Measurements from ENCODE around the gene SLC7A5.
"Not testable (repeated sequence)": the region's sequence is repeated elsewhere in the genome, so short reads cannot be mapped to it uniquely, and the experiment has no call there.

Gene SLC7A5

GRCh38 chr16:87832741-87833502 lies 36.4 kb downstream of the SLC7A5 start:
- no peaks in the 10 kb centered on the region for H3K9me3 ChIP-seq (ENCODE audit: control insufficient read depth in 1 of 2, low read length in 2 of 2)
- no peak overlapping the region for H3K9ac ChIP-seq (ENCODE audit: low read depth in 1 of 2, low read length in 2 of 2)
- H3K27me3 ChIP-seq (ENCODE audit: control insufficient read depth in 1 of 2, insufficient read depth in 2 of 2, low read length in 2 of 2): no peaks in the 10 kb centered on the region
- H3K4me1 ChIP-seq (ENCODE audit: control insufficient read depth in 1 of 2, insufficient read depth in 2 of 2, low read length in 2 of 2): peaks cover 3 to 4% of the 10 kb centered on the region in 2 donors
- peaks cover 2 to 43% of the 10 kb centered on the region in 2 donors for H3K36me3 ChIP-seq (ENCODE audit: control insufficient read depth in 1 of 2, insufficient read depth in 2 of 2, low read length in 2 of 2)
- no peak overlapping the region for H3K27ac ChIP-seq (ENCODE audit: low read depth, low read length)
- no peak overlapping the region for H3K4me3 ChIP-seq (ENCODE audit: low read depth in 1 of 2, low read length in 2 of 2)

GRCh38 chr16:87832137-87832527 lies 37.2 kb downstream of the SLC7A5 start:
- Histone ChIP-seq H3K9ac (ENCODE audit: low read depth in 1 of 2, low read length in 2 of 2) (no peak overlapping the region), H3K4me1 (ENCODE audit: control insufficient read depth in 1 of 2, insufficient read depth in 2 of 2, low read length in 2 of 2) (no peaks in the 10 kb centered on the region), H3K27me3 (ENCODE audit: control insufficient read depth in 1 of 2, insufficient read depth in 2 of 2, low read length in 2 of 2) (no peaks in the 10 kb centered on the region), H3K9me3 (ENCODE audit: control insufficient read depth in 1 of 2, low read length in 2 of 2) (no peaks in the 10 kb centered on the region), H3K4me3 (ENCODE audit: low read depth in 1 of 2, low read length in 2 of 2) (no peak overlapping the region), H3K36me3 (ENCODE audit: control insufficient read depth in 1 of 2, insufficient read depth in 2 of 2, low read length in 2 of 2) (peaks cover 2 to 40% of the 10 kb centered on the region in 2 donors), H3K27ac (ENCODE audit: low read depth, low read length) (no peak overlapping the region)

DNA sequence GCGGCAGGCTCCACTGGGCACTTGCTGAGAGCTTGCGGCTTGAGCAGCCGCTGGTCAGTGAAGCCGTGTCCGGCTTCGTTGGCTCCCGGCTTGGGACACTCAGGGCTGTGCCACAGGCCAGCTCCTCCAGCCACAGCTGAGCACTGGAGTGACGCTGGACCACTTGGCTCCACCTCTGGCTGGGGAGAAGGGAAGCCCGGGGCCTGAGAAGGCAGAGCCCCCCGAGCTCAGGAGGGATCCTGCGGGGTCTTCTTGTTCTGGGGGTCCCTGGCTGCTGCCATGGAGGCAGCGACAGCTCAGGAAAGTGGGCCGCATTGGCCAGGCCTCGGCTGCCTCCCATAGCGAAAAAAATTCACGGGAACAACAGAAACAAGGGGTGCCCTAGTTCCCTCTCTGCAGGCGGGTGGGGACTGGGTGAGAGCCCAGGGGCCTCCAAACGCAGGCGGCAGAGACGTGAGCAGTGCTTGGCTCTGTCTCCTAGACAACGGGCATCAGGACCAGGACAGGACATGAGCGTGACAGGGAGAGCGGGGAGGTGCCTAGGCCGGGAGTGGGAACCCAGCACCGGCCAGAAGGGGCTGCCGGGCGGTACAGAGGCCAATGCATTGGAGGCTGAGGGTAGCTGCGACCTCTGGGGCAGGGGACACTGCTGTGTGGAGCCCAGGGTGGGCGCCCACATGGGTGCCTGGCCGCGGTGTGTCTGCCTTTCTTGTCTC lies 37.7 kb downstream of the SLC7A5 start:
- Histone ChIP-seq H3K27me3 (ENCODE audit: control insufficient read depth in 1 of 2, insufficient read depth in 2 of 2, low read length in 2 of 2) (no peaks in the 10 kb centered on the region), H3K27ac (ENCODE audit: low read depth, low read length) (no peak overlapping the region), H3K9ac (ENCODE audit: low read depth in 1 of 2, low read length in 2 of 2) (no peak overlapping the region), H3K4me1 (ENCODE audit: control insufficient read depth in 1 of 2, insufficient read depth in 2 of 2, low read length in 2 of 2) (no peaks in the 10 kb centered on the region), H3K36me3 (ENCODE audit: control insufficient read depth in 1 of 2, insufficient read depth in 2 of 2, low read length in 2 of 2) (peaks cover 2 to 34% of the 10 kb centered on the region in 2 donors), H3K9me3 (ENCODE audit: control insufficient read depth in 1 of 2, low read length in 2 of 2) (no peaks in the 10 kb centered on the region), H3K4me3 (ENCODE audit: low read depth in 1 of 2, low read length in 2 of 2) (no peak overlapping the region)

GRCh38 chr16:87830673-87831420 lies 38.5 kb downstream of the SLC7A5 start:
- Histone ChIP-seq H3K4me3 (ENCODE audit: low read depth in 1 of 2, low read length in 2 of 2) (no peak overlapping the region), H3K4me1 (ENCODE audit: control insufficient read depth in 1 of 2, insufficient read depth in 2 of 2, low read length in 2 of 2) (no peaks in the 10 kb centered on the region), H3K36me3 (ENCODE audit: control insufficient read depth in 1 of 2, insufficient read depth in 2 of 2, low read length in 2 of 2) (peaks cover 0 to 27% of the 10 kb centered on the region in 2 donors), H3K27me3 (ENCODE audit: control insufficient read depth in 1 of 2, insufficient read depth in 2 of 2, low read length in 2 of 2) (no peaks in the 10 kb centered on the region), H3K27ac (ENCODE audit: low read depth, low read length) (no peak overlapping the region), H3K9me3 (ENCODE audit: control insufficient read depth in 1 of 2, low read length in 2 of 2) (no peaks in the 10 kb centered on the region), H3K9ac (ENCODE audit: low read depth in 1 of 2, low read length in 2 of 2) (no peak overlapping the region)

DNA sequence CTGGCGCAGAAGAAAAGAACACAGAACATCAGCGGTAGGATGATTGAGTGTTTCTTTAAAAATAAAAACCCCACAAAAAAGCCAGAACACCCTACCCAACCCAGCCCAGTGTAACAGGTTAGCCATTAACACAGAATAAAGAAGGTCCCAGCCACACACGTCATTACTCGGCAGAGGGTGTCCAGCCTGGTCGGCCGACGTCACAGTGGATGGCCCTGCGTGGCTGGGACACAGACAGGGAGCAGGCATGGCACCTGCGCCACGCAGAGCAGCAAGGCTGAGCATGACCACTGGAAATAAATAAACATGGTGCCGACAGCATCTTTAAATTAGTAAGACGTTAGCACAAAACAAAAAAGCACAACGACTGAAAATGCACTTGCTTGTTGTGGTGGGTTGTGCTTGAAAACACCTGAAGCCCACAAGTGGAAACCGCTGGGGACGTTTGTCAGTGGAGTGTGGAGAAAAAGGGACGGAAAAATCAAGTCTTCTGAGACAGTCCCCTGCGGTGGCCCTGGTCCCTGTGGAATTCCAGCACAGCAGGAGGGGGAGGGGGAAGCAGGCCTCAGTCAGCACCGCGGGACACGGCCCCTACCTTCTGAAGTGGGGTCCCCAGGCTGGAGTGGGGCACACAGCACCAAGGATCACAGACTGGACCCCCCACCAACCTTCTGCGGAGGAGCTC lies 39.2 kb downstream of the SLC7A5 start:
- Histone ChIP-seq H3K9me3 (ENCODE audit: control insufficient read depth in 1 of 2, low read length in 2 of 2) (no peaks in the 10 kb centered on the region), H3K4me1 (ENCODE audit: control insufficient read depth in 1 of 2, insufficient read depth in 2 of 2, low read length in 2 of 2) (no peaks in the 10 kb centered on the region), H3K36me3 (ENCODE audit: control insufficient read depth in 1 of 2, insufficient read depth in 2 of 2, low read length in 2 of 2) (peaks cover 0 to 24% of the 10 kb centered on the region in 2 donors), H3K4me3 (ENCODE audit: low read depth in 1 of 2, low read length in 2 of 2) (no peak overlapping the region), H3K27me3 (ENCODE audit: control insufficient read depth in 1 of 2, insufficient read depth in 2 of 2, low read length in 2 of 2) (no peaks in the 10 kb centered on the region), H3K27ac (ENCODE audit: low read depth, low read length) (no peak overlapping the region), H3K9ac (ENCODE audit: low read depth in 1 of 2, low read length in 2 of 2) (no peak overlapping the region)

- no peaks in the 10 kb centered on the region for H3K9me3 ChIP-seq (ENCODE audit: control insufficient read depth in 1 of 2, low read length in 2 of 2)
- H3K27ac ChIP-seq (ENCODE audit: low read depth, low read length): no peak overlapping the region
- peaks cover 0 to 21% of the 10 kb centered on the region in 2 donors for H3K36me3 ChIP-seq (ENCODE audit: control insufficient read depth in 1 of 2, insufficient read depth in 2 of 2, low read length in 2 of 2)
- H3K27me3 ChIP-seq (ENCODE audit: control insufficient read depth in 1 of 2, insufficient read depth in 2 of 2, low read length in 2 of 2): no peaks in the 10 kb centered on the region
- H3K4me3 ChIP-seq (ENCODE audit: low read depth in 1 of 2, low read length in 2 of 2): no peak overlapping the region
- H3K9ac ChIP-seq (ENCODE audit: low read depth in 1 of 2, low read length in 2 of 2): no peak overlapping the region
- no peaks in the 10 kb centered on the region for H3K4me1 ChIP-seq (ENCODE audit: control insufficient read depth in 1 of 2, insufficient read depth in 2 of 2, low read length in 2 of 2)
These were observed 39.7 kb downstream of the SLC7A5 start for GRCh38 chr16:87829622-87829980.

DNA sequence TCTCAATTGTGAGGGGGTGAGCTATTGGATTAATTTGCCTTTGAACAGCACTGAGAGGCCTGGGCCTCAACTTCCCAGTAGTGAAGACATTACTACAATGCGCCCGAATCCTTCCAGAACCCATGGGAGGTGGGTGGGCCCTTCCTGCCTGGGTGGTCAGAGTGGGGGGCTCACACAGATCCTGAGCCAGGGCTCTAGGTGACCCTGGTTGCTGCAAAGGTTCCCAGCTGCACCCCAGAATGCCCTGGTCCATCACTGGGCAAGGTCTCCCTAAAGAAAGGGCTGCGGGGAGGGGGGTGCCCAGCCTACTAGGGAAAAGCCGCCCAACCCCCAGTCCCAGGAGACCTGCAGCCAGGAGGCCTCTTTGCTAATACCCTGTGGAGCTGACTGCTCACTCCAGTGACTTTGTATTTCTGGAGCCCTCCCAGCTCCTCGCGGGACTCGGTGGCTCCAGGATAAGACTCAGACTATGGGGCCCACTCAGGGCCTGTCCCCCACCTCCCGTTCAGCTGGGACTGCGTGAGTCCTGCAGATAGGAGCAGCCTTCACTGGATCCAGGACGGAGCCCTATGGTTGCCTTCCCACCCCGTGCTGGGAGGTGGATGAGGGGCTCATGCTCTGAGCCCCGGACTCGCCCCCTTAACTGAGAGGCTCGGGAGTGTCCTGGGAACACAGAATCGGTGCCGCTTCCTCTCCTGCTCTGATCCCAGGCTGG lies 40.2 kb downstream of the SLC7A5 start:
- Histone ChIP-seq H3K36me3 (ENCODE audit: control insufficient read depth in 1 of 2, insufficient read depth in 2 of 2, low read length in 2 of 2) (peaks cover 0 to 16% of the 10 kb centered on the region in 2 donors), H3K9ac (ENCODE audit: low read depth in 1 of 2, low read length in 2 of 2) (no peak overlapping the region), H3K27ac (ENCODE audit: low read depth, low read length) (no peak overlapping the region), H3K4me3 (ENCODE audit: low read depth in 1 of 2, low read length in 2 of 2) (no peak overlapping the region), H3K9me3 (ENCODE audit: control insufficient read depth in 1 of 2, low read length in 2 of 2) (no peaks in the 10 kb centered on the region), H3K27me3 (ENCODE audit: control insufficient read depth in 1 of 2, insufficient read depth in 2 of 2, low read length in 2 of 2) (no peaks in the 10 kb centered on the region), H3K4me1 (ENCODE audit: control insufficient read depth in 1 of 2, insufficient read depth in 2 of 2, low read length in 2 of 2) (no peaks in the 10 kb centered on the region)

GRCh38 chr16:87828071-87828906 lies 41.0 kb downstream of the SLC7A5 start:
- Histone ChIP-seq H3K9me3 (ENCODE audit: control insufficient read depth in 1 of 2, low read length in 2 of 2) (no peaks in the 10 kb centered on the region), H3K4me1 (ENCODE audit: control insufficient read depth in 1 of 2, insufficient read depth in 2 of 2, low read length in 2 of 2) (no peaks in the 10 kb centered on the region), H3K4me3 (ENCODE audit: low read depth in 1 of 2, low read length in 2 of 2) (no peak overlapping the region), H3K27ac (ENCODE audit: low read depth, low read length) (no peak overlapping the region), H3K36me3 (ENCODE audit: control insufficient read depth in 1 of 2, insufficient read depth in 2 of 2, low read length in 2 of 2) (peaks cover 0 to 11% of the 10 kb centered on the region in 2 donors), H3K27me3 (ENCODE audit: control insufficient read depth in 1 of 2, insufficient read depth in 2 of 2, low read length in 2 of 2) (no peaks in the 10 kb centered on the region), H3K9ac (ENCODE audit: low read depth in 1 of 2, low read length in 2 of 2) (no peak overlapping the region)

GRCh38 chr16:87827588-87827915 lies 41.8 kb downstream of the SLC7A5 start:
- H3K9me3 ChIP-seq (ENCODE audit: control insufficient read depth in 1 of 2, low read length in 2 of 2); H3K27ac ChIP-seq (ENCODE audit: low read depth, low read length); H3K36me3 ChIP-seq (ENCODE audit: control insufficient read depth in 1 of 2, insufficient read depth in 2 of 2, low read length in 2 of 2); H3K4me3 ChIP-seq (ENCODE audit: low read depth in 1 of 2, low read length in 2 of 2); H3K4me1 ChIP-seq (ENCODE audit: control insufficient read depth in 1 of 2, insufficient read depth in 2 of 2, low read length in 2 of 2); H3K27me3 ChIP-seq (ENCODE audit: control insufficient read depth in 1 of 2, insufficient read depth in 2 of 2, low read length in 2 of 2); H3K9ac ChIP-seq (ENCODE audit: low read depth in 1 of 2, low read length in 2 of 2): not testable (repeated sequence)
